Activated CD4-positive, alpha-beta memory T cell treated with anti-CD3 and anti-CD28 coated beads for 36 hours (primary cell): Measurements from ENCODE around the gene CD14. TPM values are rescaled to one million over a fixed set of nuclear protein-coding genes. Genes with fewer than 3 reads are reported as not detected.
"Not testable (repeated sequence)": the region's sequence is repeated elsewhere in the genome, so short reads cannot be mapped to it uniquely, and the experiment has no call there.

Experiments
- CTCF ChIA-PET: fragments of 350-600 bp; sonication (Branson Sonifier 250); formaldehyde crosslinking; loops from one replicate; lab custom pipeline; 2021; ENCODE audit warnings: antibody characterized with exemption, inconsistent platforms; lab: Charles Lee
- POLR2A ChIA-PET: fragments of 350-600 bp; sonication (Branson Sonifier 250); formaldehyde crosslinking; loops from one replicate; lab custom pipeline; 2021; ENCODE audit warnings: antibody characterized with exemption; lab: Charles Lee
- DNase-seq: peaks from one replicate; pipeline ENCODE4 v3.0.0-alpha.2; 2020
- H3K27ac Mint-ChIP-seq: one replicate; pipeline ENCODE4 v1.8.0; 2021; ENCODE audit warnings: mixed read lengths
- H3K27me3 Mint-ChIP-seq: one replicate; pipeline ENCODE4 v1.8.0; 2021; ENCODE audit warnings: mixed read lengths
- H3K36me3 Mint-ChIP-seq: one replicate; pipeline ENCODE4 v1.8.0; 2021; ENCODE audit warnings: mixed read lengths
- H3K4me1 Mint-ChIP-seq: one replicate; pipeline ENCODE4 v1.8.0; 2021; ENCODE audit warnings: low read depth, mixed read lengths
- H3K4me3 Mint-ChIP-seq: one replicate; pipeline ENCODE4 v1.8.0; 2021; ENCODE audit warnings: mild to moderate bottlenecking, mixed read lengths
- H3K9me3 Mint-ChIP-seq: one replicate; pipeline ENCODE4 v1.8.0; 2021; ENCODE audit warnings: mixed read lengths
- intact Hi-C: fragments of 100-400 bp; cut with micrococcal nuclease; formaldehyde crosslinking; loops from one replicate; pipeline ENCODE4 v1.15.1; 2023
- total RNA-seq, 2 experiments: library from RNA; stranded (reverse); gene quantifications; one replicate each; pipeline ENCODE4 v1.2.3, GENCODE V29; 2021

Gene CD14
- total RNA-seq: under 1 TPM; 0.39 to 0.62 TPM

- H3K4me1 Mint-ChIP-seq: peaks cover 25% of the 10 kb centered on the region
- peak; percentile 37 for DNase-seq
- H3K27ac Mint-ChIP-seq: no peak within 1 kb of the TSS
Measured at GRCh38 chr5:140633021-140633471, at the start of gene CD14. Gene CD14 (minus strand): TSS chr5:140633175. CDS start chr5:140633071, 104 bp downstream.

DNA sequence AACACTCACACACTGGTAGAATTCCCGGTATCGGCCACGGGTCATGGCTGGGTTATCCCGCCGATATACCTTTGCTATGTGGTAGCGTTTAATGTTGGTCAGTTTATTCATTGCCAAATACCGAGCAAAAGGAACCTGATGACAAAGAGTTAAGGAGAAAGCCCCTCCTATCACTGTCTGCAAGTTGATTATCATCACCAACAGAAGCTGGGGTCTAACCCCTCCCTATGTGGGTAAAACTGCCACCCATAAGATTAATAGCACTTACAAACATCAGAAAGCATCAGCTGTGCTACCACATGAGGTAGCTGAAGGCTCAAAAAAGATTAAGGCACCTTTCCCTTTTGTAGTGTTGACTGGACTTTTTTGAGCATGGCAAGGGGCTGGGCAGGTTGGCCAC, 46.0 kb upstream of the CD14 start:
- Mint-ChIP-seq H3K4me3 (no peak overlapping the region), H3K27me3 (no peaks in the 10 kb centered on the region), H3K36me3 (peaks cover 54% of the 10 kb centered on the region), H3K4me1 (no peaks in the 10 kb centered on the region), H3K9me3 (no peaks in the 10 kb centered on the region), H3K27ac (no peak overlapping the region)
- ChIA-PET POLR2A (no interaction called here), CTCF (no interaction called here)
- DNase-seq: no peak
- intact Hi-C loops: no loop called here

More at GRCh38 chr5:140633021-140633471, at the start of gene CD14:
- intact Hi-C loops: no loop called here
- Mint-ChIP-seq H3K27me3 (no peaks in the 10 kb centered on the region), H3K4me3 (peak within 1 kb of the TSS; percentile 75), H3K9me3 (peaks cover 3% of the 10 kb centered on the region), H3K36me3 (no peaks in the 10 kb centered on the region)
- POLR2A ChIA-PET: no interaction called here
- CTCF ChIA-PET: interaction anchor here (0.5 to 1.4 kb wide), 6 partner anchors 11 to 261 kb away, joined by 3 to 6 read pairs (median 4); partner anchors contain the start of genes EIF4EBP3, IK and NDUFA2

DNA sequence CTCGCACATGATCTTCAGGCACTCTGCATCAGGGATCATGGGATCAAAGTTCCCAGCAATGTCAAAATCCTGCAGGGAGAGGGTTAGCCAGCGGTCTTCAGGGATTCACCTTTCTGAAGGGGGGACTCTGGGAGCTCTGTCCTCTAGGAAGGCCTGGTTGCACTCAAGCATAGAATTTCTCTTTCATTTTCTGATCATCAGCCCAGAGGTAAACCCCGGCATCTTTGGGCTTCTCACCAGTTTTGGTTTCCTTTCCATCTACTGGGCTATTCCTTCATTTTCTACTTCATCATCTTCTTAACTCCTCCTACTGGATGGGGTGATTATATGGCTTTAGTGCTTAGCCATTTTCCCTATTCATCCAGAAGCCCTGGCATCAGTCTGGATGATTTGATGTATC, 45.0 kb upstream of the CD14 start:
- H3K36me3 Mint-ChIP-seq: peaks cover 57% of the 10 kb centered on the region
- H3K9me3 Mint-ChIP-seq: no peaks in the 10 kb centered on the region
- H3K27ac Mint-ChIP-seq: no peak overlapping the region
- no peaks in the 10 kb centered on the region for H3K4me1 Mint-ChIP-seq
- intact Hi-C loops: no loop called here
- no peaks in the 10 kb centered on the region for H3K27me3 Mint-ChIP-seq
- H3K4me3 Mint-ChIP-seq: no peak overlapping the region
- CTCF ChIA-PET: no interaction called here
- POLR2A ChIA-PET: no interaction called here
- DNase-seq: no peak

GRCh38 chr5:140674629-140675028, 41.7 kb upstream of the CD14 start:
- H3K4me1 Mint-ChIP-seq: no peaks in the 10 kb centered on the region
- no peak overlapping the region for H3K4me3 Mint-ChIP-seq
- H3K36me3 Mint-ChIP-seq: peaks cover 60% of the 10 kb centered on the region
- no peak overlapping the region for H3K27ac Mint-ChIP-seq
- intact Hi-C loops: no loop called here
- ChIA-PET POLR2A (interaction anchor here (0.6 to 1.4 kb wide), 3 partner anchors 16 to 100 kb away, joined by 3 to 7 read pairs (median 5); partner anchors contain the start of genes HARS1, HARS2, IK and NDUFA2), CTCF (interaction anchor here (0.9 to 1.0 kb wide), 2 partner anchors 35 to 302 kb away, joined by 3 to 5 read pairs; no protein-coding TSS in a partner anchor)
- H3K27me3 Mint-ChIP-seq: no peaks in the 10 kb centered on the region
- H3K9me3 Mint-ChIP-seq: no peaks in the 10 kb centered on the region
- no peak for DNase-seq

GRCh38 chr5:140674211-140674610, 41.2 kb upstream of the CD14 start:
- ChIA-PET CTCF (interaction anchor here (1.0 kb wide), 1 partner anchor 34 kb away, joined by 3 read pairs; no protein-coding TSS in a partner anchor), POLR2A (interaction anchor here (1.4 kb wide), 2 partner anchors 17 to 27 kb away, joined by 3 to 5 read pairs; partner anchors contain the start of genes HARS1, HARS2, IK and NDUFA2)
- Mint-ChIP-seq H3K27me3 (no peaks in the 10 kb centered on the region), H3K9me3 (no peaks in the 10 kb centered on the region), H3K4me3 (no peak overlapping the region), H3K36me3 (peaks cover 61% of the 10 kb centered on the region), H3K27ac (no peak overlapping the region), H3K4me1 (no peaks in the 10 kb centered on the region)
- intact Hi-C loops: no loop called here
- no peak for DNase-seq

- no peaks in the 10 kb centered on the region for H3K27me3 Mint-ChIP-seq
- H3K36me3 Mint-ChIP-seq: peaks cover 63% of the 10 kb centered on the region
- H3K4me3 Mint-ChIP-seq: no peak within 1 kb of the TSS
- POLR2A ChIA-PET: interaction anchor here (1.4 to 1.6 kb wide), 2 partner anchors 17 to 26 kb away, joined by 3 to 4 read pairs; partner anchors contain the start of genes IK and NDUFA2
- no peaks in the 10 kb centered on the region for H3K9me3 Mint-ChIP-seq
- no peaks in the 10 kb centered on the region for H3K4me1 Mint-ChIP-seq
- peak within 1 kb of the TSS; percentile 14 for H3K27ac Mint-ChIP-seq
- intact Hi-C loops: no loop called here
- no peak for DNase-seq
- CTCF ChIA-PET: no interaction called here
Measured at GRCh38 chr5:140673187-140673976, 40.4 kb upstream of the CD14 start, which contains the start of gene DND1. Gene DND1 (minus strand): TSS chr5:140673576. CDS start chr5:140673542, 34 bp downstream.

GRCh38 chr5:140672455-140673186, 39.6 kb upstream of the CD14 start:
- H3K4me1 Mint-ChIP-seq: peaks cover 6% of the 10 kb centered on the region
- POLR2A ChIA-PET: interaction anchor here (1.6 kb wide), 1 partner anchor 18 kb away, joined by 4 read pairs; no protein-coding TSS in a partner anchor
- H3K27me3 Mint-ChIP-seq: no peaks in the 10 kb centered on the region
- no peaks in the 10 kb centered on the region for H3K9me3 Mint-ChIP-seq
- no peak overlapping the region for H3K4me3 Mint-ChIP-seq
- H3K27ac Mint-ChIP-seq: no peak overlapping the region
- intact Hi-C loops: no loop called here
- DNase-seq: peak; percentile 45
- CTCF ChIA-PET: no interaction called here
- H3K36me3 Mint-ChIP-seq: peaks cover 62% of the 10 kb centered on the region

GRCh38 chr5:140671472-140672125, 38.6 kb upstream of the CD14 start:
- H3K27me3 Mint-ChIP-seq: no peaks in the 10 kb centered on the region
- POLR2A ChIA-PET: no interaction called here
- no peak overlapping the region for H3K27ac Mint-ChIP-seq
- no peak overlapping the region for H3K4me3 Mint-ChIP-seq
- CTCF ChIA-PET: no interaction called here
- intact Hi-C loops: no loop called here
- peaks cover 61% of the 10 kb centered on the region for H3K36me3 Mint-ChIP-seq
- no peaks in the 10 kb centered on the region for H3K9me3 Mint-ChIP-seq
- H3K4me1 Mint-ChIP-seq: peaks cover 17% of the 10 kb centered on the region
- no peak for DNase-seq

GRCh38 chr5:140671035-140671434, 38.1 kb upstream of the CD14 start:
- H3K27me3 Mint-ChIP-seq, DNase-seq, H3K9me3 Mint-ChIP-seq, CTCF ChIA-PET, H3K27ac Mint-ChIP-seq, intact Hi-C loops, H3K4me3 Mint-ChIP-seq: not testable (repeated sequence)
- POLR2A ChIA-PET: interaction anchor here (0.6 kb wide), 1 partner anchor 23 kb away, joined by 3 read pairs; the partner anchor contains the start of gene IK
- peaks cover 21% of the 10 kb centered on the region for H3K4me1 Mint-ChIP-seq
- peaks cover 59% of the 10 kb centered on the region for H3K36me3 Mint-ChIP-seq

- ChIA-PET CTCF (interaction anchor here (1.3 to 2.9 kb wide), 3 partner anchors 12 to 301 kb away, joined by 3 to 11 read pairs (median 4); partner anchors contain the start of genes HARS1 and HARS2), POLR2A (interaction anchor here (0.9 to 3.9 kb wide), 10 partner anchors 17 to 263 kb away, joined by 3 to 29 read pairs (median 5); partner anchors contain the start of genes ANKHD1, EIF4EBP3, HARS1 and HARS2)
- intact Hi-C loops: loop anchor here (1.0 kb wide), 5 partner anchors 17 to 263 kb away; partner anchors contain the start of genes ANKHD1, HARS1, HARS2 and IK
- Mint-ChIP-seq H3K9me3 (no peaks in the 10 kb centered on the region), H3K4me3 (peak within 1 kb of the TSS; percentile 99), H3K27ac (peak within 1 kb of the TSS; percentile 94), H3K27me3 (no peaks in the 10 kb centered on the region), H3K4me1 (peaks cover 27% of the 10 kb centered on the region), H3K36me3 (peaks cover 61% of the 10 kb centered on the region)
- peak; percentile 98 for DNase-seq
Measured at GRCh38 chr5:140664359-140665119, 31.6 kb upstream of the CD14 start, which contains the start of gene WDR55. Gene WDR55 (plus strand): TSS chr5:140664904. CDS start chr5:140664913, 9 bp downstream.
